Left lung (tissue), 10 donors: Measurements from ENCODE around the gene SLC35E1. TPM values are rescaled to one million over a fixed set of nuclear protein-coding genes. Genes with fewer than 3 reads are reported as not detected.

ENCODE experiments used
- ATAC-seq: fragments of 200-7000 bp; cut with Tn5 transposase; one replicate; pipeline ENCODE4 v1.9.1; 2020; ENCODE audit warnings: moderate library complexity
- DNase-seq, 4 donors: peaks; one replicate each; pipeline ENCODE4 v3.0.0-alpha.2; 2013 to 2020
- H3K27ac ChIP-seq, 2 donors: fragments of 200-600 bp; sonication (generic) in 1 of 2; one replicate each; pipeline versions ENCODE4 v1.5.0 to v1.8.0; 2020 to 2021
- H3K27me3 ChIP-seq, 2 donors: fragments of 200-600 bp; sonication (generic) in 1 of 2; one replicate each; pipeline versions ENCODE4 v1.5.0 to v1.8.0; 2020 to 2021
- H3K36me3 ChIP-seq, 2 donors: fragments of 200-600 bp; sonication (generic) in 1 of 2; one replicate each; pipeline versions ENCODE4 v1.5.0 to v1.8.0; 2020 to 2021
- H3K4me1 ChIP-seq, 2 donors: fragments of 200-600 bp; one replicate each; pipeline ENCODE4 v1.8.0; 2021
- H3K4me3 ChIP-seq, 2 donors: fragments of 200-600 bp; sonication (generic) in 1 of 2; one replicate each; pipeline versions ENCODE4 v1.5.0 to v1.8.0; 2020 to 2021; ENCODE audit warnings: mild to moderate bottlenecking in 1 of 2
- H3K9me3 ChIP-seq, 2 donors: fragments of 200-600 bp; sonication (generic) in 1 of 2; one replicate each; pipeline versions ENCODE4 v1.5.0 to v1.8.0; 2020 to 2021
- intact Hi-C, 2 donors: fragments of 100-400 bp; cut with DNase I; formaldehyde crosslinking; loops; one replicate each; pipeline versions ENCODE4 v1.11.2 to v1.14.2; 2022
- polyA plus RNA-seq, 6 donors: library from polyadenylated mRNA; unstranded; fragments of 120-200 nt; gene quantifications; one replicate each; pipeline ENCODE4 v1.2.1, GENCODE V29; 2013; ENCODE audit not compliant: insufficient read length in 6 of 6
- total RNA-seq, 2 donors: library from RNA; stranded (reverse); fragmentation: NEBNext Ultra II Directional; extraction: Animal tissue kit (Norgen Biotek cat#: 25700); gene quantifications; one replicate each; pipeline ENCODE4 v1.2.1, GENCODE V29; 2021
- TF ChIP-seq, protein P1 (sequence below), 2 donors: fragments of 200-600 bp; sonication (generic) in 1 of 2; IDR thresholded peaks; one replicate each; pipeline versions ENCODE4 v1.5.0 to v1.8.0; 2021; ENCODE audit warnings: antibody characterized with exemption in 2 of 2
- donor health status: DM: no; HTN: yes; CAD: no.
- donor health status: DM: no; HTN: no; CAD: no.

Gene SLC35E1
- total and polyA plus RNA-seq, 8 donors = 46.5 to 56.7 (median 50.6) TPM

DNA sequence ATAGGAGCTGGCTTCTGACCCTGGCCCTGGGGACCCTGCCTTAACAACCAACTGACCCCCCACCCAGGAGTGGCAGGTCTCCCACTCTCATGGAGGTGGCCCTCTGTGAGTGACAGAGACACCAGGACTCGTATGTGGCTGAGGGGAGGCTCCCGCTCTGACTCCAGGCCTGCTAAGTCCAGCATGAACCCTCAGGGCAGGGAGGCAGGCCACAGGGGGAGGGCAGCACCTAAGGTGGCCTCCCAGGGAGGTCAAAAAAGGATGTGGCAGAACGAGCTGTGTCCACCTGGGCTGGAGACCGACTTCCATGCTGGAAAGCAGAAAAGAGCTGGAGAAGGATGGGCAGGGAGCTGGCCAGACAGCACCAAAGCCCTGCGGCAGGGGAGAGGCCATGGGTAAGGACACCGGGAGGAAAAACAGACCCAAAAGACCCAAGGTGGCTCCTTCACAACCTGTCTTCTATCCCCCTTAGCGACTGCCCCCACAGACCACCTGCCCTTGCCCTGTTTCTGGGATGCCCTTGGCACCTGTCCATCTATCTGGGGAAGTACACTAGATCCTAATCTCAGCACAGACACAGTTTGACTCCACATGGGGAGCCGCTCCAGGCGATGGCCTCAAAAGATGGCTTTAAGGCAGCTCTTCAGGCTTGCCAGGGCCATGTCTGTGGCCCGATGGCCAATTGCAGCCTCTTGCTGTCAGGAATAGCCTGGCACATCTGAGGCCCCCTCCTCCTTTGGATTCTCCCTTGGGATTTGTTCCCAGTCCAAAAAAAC, 10.5 kb upstream of the SLC35E1 start:
- Histone ChIP-seq H3K36me3 (peaks cover 0 to 12% of the 10 kb centered on the region in 2 donors), H3K27me3 (no peaks in the 10 kb centered on the region), H3K4me3 (no peak overlapping the region), H3K4me1 (peaks cover 24 to 74% of the 10 kb centered on the region in 2 donors), H3K27ac (no peak overlapping the region), H3K9me3 (no peaks in the 10 kb centered on the region)
- intact Hi-C loops = no loop called here
- no peak for ATAC-seq
- TF ChIP-seq, protein P1, sequence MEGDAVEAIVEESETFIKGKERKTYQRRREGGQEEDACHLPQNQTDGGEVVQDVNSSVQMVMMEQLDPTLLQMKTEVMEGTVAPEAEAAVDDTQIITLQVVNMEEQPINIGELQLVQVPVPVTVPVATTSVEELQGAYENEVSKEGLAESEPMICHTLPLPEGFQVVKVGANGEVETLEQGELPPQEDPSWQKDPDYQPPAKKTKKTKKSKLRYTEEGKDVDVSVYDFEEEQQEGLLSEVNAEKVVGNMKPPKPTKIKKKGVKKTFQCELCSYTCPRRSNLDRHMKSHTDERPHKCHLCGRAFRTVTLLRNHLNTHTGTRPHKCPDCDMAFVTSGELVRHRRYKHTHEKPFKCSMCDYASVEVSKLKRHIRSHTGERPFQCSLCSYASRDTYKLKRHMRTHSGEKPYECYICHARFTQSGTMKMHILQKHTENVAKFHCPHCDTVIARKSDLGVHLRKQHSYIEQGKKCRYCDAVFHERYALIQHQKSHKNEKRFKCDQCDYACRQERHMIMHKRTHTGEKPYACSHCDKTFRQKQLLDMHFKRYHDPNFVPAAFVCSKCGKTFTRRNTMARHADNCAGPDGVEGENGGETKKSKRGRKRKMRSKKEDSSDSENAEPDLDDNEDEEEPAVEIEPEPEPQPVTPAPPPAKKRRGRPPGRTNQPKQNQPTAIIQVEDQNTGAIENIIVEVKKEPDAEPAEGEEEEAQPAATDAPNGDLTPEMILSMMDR (IDR thresholded peaks at IDR 0.05) = no peak
- peak in 1 of 4 donors; percentile 34 for DNase-seq

DNA sequence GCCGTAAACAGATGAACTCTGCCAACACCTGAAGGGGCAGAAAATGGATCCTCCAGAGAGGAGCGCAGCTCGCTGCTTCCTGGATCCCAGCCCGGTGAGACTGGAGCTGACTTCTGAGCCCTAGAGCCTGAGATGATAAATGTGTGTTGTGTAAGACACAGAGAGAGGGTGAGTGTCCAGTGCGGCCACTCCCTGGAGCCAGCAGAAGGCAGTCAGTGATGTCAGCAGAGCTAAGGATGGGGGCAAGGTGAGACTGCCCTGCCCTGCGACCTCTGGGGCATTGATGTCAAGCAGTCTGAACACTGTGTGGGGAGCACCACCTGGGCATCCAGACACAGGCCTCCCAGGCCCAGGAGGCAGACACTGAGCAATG, 9.7 kb upstream of the SLC35E1 start:
- Histone ChIP-seq H3K27me3 (no peaks in the 10 kb centered on the region), H3K36me3 (peaks cover 0 to 20% of the 10 kb centered on the region in 2 donors), H3K9me3 (no peaks in the 10 kb centered on the region), H3K27ac (no peak overlapping the region), H3K4me3 (no peak overlapping the region), H3K4me1 (peaks cover 18 to 72% of the 10 kb centered on the region in 2 donors)
- TF ChIP-seq, protein P1 (IDR thresholded peaks at IDR 0.05) = no peak
- DNase-seq (peak in 1 of 4 donors; percentile 50), ATAC-seq (no peak)
- intact Hi-C loops = no loop called here

DNA sequence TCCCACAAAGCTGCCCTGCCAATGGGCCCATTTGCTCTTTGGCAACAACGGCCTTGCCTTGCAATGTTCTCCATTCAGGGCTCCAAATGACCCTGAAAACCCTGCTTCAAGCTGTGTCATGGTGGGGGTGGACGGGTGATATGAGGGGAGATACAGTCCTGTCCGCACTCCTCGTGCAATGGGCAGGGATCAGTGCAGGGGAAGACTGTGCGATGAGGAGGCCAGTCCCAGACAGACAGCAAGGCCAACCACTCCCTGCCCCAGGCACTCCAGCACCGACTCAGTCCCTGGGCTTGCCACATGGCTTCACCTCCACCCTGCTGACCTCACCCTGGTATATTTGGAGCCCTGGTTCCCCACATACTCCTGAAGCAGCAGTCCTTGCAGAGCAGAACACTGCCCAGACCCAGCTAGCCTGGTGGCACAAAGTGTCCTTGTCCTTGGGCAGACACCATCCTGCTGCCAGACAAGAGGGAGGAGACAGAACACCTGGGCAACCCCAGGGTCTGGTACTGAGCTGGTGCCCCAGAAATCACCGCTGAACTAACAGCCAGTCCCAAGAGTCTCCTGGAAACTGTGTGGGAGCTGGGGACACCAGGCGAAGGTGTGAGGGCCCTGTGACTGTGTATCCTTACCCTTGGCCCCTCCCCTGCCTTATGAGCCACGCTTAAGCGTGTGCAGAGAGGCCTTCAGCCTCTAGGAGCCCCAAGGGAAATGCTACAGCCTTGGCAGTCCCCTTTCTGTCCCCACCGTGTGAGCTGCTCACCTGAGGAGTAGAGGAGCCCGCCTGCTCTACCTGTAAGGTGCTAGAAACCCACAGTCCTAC, 9.1 kb upstream of the SLC35E1 start:
- Histone ChIP-seq H3K27me3 (no peaks in the 10 kb centered on the region), H3K36me3 (peaks cover 0 to 26% of the 10 kb centered on the region in 2 donors), H3K4me3 (no peak overlapping the region), H3K4me1 (peaks cover 18 to 66% of the 10 kb centered on the region in 2 donors), H3K27ac (no peak overlapping the region), H3K9me3 (no peaks in the 10 kb centered on the region)
- DNase-seq = peak in 1 of 4 donors; percentile 43
- intact Hi-C loops = no loop called here
- ATAC-seq = no peak
- TF ChIP-seq, protein P1 (IDR thresholded peaks at IDR 0.05) = no peak

DNA sequence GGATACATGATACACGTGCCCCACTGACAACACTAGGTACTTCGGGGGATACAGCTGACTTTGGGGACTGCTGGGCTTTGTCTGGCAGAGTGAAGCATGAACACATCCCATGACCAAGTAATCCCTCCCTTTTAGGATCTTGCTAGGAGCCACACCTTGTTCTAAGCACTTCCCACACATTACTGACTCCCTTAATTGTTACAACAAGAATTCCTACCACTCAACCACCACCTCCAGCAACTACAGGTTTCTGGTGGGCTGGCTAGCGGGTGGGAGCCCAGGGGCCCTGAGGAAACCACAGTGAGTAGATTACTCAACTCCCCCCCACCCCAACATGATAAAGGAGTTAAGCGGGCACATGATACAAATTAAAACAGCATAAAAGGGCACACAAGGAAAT, 7.2 kb upstream of the SLC35E1 start:
- no peaks in the 10 kb centered on the region for H3K9me3 ChIP-seq
- H3K4me3 ChIP-seq = no peak overlapping the region
- no peaks in the 10 kb centered on the region for H3K27me3 ChIP-seq
- intact Hi-C loops = loop anchor here in 1 of 2 donors (10.0 kb wide), 1 partner anchor 45 kb away; the partner anchor contains the start of gene MED26
- H3K36me3 ChIP-seq = peaks cover 0 to 40% of the 10 kb centered on the region in 2 donors
- no peak overlapping the region for H3K27ac ChIP-seq
- H3K4me1 ChIP-seq = peaks cover 12 to 54% of the 10 kb centered on the region in 2 donors
- DNase-seq (no peak), ATAC-seq (no peak)
- TF ChIP-seq, protein P1 (IDR thresholded peaks at IDR 0.05) = no peak

DNA sequence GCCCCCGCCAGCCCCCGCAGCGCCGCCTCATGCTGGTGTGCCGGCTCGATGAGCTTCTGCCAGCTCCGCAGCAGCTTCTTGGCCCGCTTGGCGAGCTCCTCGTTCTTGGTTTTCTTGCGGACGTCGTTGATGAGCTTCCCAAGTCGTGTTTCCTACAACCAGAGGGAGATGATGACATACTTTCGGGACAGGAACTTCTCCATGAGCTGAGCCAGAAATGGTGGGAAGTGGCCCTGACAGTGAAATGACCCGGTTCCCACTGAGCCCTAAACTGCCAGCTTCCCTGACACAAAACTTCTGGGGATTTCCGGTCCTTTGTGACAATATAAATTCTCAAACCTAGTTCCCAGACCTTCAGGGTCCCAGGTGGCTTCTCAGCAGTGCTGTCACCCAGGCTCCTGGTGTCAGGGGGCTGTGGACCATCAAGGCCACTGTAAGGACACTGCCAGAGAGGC, 5.3 kb upstream of the SLC35E1 start:
- TF ChIP-seq, protein P1 (IDR thresholded peaks at IDR 0.05) = no peak
- no peak for DNase-seq
- no peak overlapping the region for H3K27ac ChIP-seq
- no peaks in the 10 kb centered on the region for H3K27me3 ChIP-seq
- H3K4me1 ChIP-seq = peaks cover 15 to 52% of the 10 kb centered on the region in 2 donors
- ATAC-seq = no peak
- peaks cover 0 to 40% of the 10 kb centered on the region in 2 donors for H3K36me3 ChIP-seq
- intact Hi-C loops = loop anchor here in 1 of 2 donors (10.0 kb wide), 1 partner anchor 47 kb away; the partner anchor contains the start of gene MED26
- H3K4me3 ChIP-seq = no peak overlapping the region
- H3K9me3 ChIP-seq = no peaks in the 10 kb centered on the region
